NCI-H1694 treated with DMSO at 0.1 percent for 48 hours (cell line): ENCODE measurements around the gene OR2B2.

Source experiments
- DNase-seq: peaks from one replicate; lab custom pipeline; 2025; lab: John Stamatoyannopoulos, UW

OR2B2 gene

DNA sequence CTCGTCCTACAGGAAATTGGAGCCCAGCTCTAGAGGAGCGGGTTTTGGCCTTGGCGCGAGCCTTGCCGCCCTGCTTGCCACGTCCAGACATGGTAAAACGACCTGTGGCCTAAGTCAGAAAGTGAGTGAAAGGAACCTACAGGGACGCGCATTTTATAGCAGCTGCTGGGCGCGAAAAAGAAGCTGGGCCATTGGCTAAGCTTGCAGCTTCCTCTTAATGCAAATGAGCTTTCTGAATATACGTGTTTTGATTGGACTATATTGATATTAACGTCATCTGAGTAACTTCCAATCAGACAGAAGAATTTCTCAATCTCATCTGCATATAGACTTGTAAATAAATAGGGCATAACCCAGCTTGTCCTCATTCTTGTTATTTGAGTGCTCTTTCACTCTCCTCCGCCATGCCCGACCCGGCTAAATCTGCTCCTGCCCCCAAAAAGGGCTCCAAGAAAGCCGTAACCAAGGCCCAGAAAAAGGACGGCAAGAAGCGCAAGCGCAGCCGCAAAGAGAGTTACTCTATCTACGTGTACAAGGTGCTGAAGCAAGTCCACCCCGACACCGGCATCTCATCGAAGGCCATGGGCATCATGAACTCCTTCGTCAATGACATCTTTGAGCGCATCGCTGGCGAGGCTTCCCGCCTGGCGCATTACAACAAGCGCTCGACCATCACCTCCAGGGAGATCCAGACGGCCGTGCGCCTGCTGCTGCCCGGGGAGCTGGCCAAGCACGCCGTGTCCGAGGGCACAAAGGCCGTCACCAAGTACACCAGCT is 18.9 kb downstream of the OR2B2 start:
- peak; percentile 89 for DNase-seq

GRCh38 chr6:27892649-27893058 is 19.5 kb downstream of the OR2B2 start:
- DNase-seq, result no peak

GRCh38 chr6:27891320-27891875 is 20.8 kb downstream of the OR2B2 start:
- DNase-seq, result no peak

DNA sequence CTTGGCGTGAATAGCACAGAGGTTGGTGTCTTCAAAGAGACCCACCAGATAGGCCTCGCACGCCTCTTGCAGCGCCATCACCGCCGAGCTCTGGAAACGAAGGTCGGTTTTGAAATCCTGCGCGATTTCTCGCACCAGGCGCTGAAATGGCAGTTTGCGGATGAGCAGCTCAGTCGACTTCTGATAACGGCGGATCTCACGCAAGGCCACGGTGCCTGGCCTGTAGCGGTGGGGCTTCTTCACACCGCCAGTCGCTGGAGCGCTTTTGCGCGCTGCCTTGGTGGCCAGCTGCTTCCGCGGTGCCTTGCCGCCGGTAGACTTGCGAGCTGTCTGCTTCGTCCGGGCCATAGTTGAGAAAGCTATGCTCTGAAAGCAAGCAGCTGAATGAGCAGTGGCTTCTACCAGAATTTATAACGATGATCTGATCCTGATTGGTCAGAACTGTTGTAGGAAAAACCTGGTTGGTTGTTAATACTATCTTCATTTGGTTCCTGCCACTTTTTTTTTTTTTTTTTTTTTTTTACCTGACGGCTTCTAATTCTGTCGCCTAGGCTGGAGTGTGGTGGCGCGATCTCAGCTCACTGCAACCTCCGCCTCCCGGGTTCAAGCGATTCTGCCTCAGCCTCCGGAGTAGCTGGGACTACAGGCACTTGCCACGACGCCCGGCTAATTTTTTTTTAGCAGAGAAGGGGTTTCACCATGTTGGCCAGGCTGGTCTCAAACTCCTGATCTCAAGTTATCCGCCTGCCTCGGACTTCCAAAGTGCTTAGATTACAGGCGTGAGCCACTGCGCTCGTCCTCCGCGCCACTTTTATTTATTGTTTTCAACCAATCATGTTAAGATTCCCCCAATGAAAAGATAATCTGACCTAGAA is 21.5 kb downstream of the OR2B2 start:
- DNase-seq, result no peak

DNA sequence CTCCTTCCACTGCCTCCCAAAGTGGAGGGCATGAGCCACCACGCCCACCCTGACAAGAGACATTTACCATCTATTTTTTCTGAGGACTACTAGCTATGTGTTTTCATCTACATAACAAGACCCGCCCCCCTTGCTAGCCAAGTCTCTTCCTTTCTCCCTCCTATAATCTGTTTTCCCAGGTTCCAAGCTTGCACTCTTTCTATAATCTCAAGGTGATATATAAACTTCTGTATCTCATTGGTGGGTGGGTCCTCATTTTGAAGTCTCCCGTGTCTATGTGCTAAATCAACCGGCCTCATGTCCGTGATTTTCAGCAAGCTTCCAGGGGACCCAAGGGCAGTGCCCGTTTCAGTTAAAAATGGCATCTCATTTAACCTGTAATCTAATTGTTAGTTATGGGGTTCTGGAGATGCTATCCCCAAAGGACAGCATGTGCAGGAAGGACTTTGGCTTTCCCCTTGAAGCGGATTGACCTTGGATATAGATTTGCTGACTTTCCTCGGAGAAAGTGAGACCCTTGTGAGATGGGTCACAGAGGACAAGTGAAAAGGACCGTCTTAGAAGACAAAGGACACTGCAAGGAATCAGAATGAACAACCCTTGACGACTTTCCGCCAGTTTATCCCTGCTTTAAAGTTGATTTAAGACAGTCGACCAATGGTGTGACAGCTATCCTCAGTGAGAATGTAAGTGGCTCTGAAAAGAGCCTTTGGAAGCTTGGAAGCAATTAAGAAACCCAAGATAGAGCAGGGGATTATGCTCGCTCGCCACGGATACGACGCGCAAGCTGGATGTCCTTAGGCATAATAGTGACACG is 22.4 kb downstream of the OR2B2 start:
- no peak for DNase-seq

DNA sequence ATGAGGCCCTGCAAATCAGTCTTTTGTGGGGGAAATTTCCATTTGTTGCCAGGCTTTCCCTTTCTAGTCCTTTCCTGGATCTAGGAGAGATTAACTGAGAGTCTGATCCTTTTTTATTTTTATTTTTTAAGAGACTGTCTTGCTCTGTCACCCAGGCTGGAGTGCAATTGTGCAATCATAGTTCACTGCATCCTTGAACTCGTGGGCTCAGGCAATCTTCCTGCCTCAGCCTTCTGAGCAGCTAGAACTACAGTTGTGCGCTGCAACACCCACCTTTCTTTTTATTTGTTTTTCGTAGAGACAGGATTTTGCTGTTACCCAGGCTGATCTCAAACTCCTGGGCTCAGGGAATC is 22.9 kb downstream of the OR2B2 start:
- no peak for DNase-seq

DNA sequence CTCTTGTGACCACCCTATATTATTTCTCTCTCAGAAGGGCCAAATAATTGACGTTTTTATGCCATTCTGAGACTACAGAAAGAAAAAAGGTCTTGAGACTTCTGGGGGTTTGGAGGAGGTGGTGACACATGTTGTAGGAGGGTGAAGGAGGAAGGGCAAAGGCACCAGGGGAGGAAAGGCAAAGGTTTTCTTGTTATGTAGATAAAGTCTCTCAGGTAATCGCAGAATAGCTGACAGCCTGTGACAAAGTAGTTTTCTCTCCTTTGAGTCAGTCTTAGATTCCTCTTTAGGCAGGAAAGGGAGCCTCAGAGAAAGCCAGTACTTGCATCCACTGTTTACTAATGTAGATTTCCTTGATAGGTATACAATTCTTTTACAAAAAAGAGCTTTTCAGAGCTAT is 23.6 kb downstream of the OR2B2 start:
- DNase-seq, result no peak

DNA sequence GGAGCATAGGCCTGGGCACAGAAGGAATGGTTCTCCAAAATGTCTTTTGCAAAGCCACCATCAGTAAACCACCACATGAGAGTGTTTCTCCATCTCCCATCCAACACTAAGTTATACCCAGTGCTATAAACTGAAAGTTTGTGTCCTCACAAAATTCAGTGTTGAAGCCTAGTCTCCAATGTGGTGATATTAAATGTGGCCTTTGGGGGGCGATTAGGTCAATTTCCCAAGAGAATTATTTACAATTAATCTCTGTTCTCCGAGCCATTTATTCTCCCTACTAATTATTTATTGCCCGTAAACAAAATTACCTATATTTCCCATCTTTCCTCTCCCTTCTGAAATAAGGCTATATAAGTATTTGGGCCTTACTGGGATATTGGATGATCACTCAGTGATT is 26.1 kb downstream of the OR2B2 start:
- no peak for DNase-seq

DNA sequence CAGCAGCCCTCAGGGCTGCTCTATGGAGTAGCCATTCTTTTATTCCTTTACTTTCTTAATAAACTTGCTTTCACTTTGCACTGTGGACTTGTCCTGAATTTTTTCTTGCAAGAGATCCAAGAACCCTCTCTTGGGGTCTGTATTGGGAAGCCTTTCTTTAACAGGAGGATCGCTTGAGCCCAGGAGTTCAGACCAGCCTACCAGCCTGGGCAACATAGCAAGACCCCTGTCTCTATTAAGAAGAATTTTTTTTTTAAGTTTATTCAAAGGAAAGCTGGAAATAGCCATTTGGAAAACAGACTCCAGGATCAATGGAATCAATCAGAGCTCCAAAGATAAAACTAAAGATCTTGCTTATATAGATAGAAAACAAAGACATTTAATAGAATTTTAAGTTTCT is 29.1 kb downstream of the OR2B2 start:
- no peak for DNase-seq

- no peak for DNase-seq
These were observed 29.6 kb downstream of the OR2B2 start for GRCh38 chr6:27882624-27883023.

GRCh38 chr6:27879837-27880236 is 32.4 kb downstream of the OR2B2 start:
- DNase-seq, result no peak

GRCh38 chr6:27874016-27874415 is 38.2 kb downstream of the OR2B2 start:
- no peak for DNase-seq

DNA sequence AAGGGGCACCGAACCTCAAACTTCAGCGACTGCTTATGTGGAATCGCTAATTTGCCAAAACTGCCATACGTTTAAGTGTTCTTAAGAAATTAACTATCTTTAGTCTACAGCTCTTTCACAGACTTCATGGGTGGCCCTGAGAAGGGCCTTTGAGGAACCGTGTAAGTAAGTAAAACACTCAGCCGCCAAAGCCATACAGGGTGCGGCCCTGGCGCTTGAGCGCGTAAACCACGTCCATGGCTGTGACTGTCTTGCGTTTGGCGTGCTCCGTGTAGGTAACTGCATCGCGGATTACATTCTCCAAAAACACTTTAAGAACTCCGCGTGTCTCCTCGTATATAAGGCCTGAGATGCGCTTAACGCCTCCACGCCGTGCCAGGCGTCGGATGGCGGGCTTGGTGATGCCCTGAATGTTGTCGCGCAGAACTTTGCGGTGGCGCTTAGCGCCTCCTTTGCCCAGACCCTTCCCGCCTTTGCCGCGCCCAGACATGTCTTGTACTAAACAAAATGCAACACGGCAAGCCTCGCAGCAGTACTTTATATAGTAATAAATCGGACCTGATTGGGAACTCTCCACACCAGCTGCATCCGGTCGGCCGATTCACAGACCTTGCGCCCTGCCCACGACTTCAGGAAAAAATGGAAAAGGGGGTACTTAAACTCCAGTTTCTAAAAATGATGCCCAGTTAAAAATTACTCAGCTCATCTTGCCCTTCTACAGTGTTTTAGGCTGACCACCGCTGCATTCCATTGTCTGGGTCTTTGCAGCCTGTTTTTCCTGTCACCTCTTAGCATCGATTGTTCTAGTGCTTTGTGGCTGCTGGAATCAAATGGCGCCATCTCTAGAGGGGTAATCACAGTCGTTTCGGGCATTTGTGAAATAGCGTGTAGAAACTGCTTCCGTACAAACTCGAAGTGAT is 38.9 kb downstream of the OR2B2 start:
- DNase-seq, result no peak

DNA sequence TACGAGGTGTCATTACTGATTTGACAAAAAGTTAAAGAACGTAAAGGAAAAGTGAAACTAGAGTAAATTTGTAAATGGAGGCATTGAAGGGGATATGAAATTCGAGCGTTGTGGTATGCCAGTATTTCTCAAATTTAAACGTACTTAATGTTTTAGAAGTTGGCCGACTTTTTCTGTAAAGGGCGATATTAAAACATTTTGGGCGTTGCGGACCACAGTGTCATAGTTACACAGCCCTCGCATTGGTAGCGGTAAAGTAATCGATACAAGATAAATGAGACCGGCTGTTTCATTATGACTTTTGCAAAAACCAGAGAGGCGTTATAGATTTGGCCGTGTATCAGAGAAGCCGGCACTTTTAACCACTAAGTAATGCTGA is 39.6 kb downstream of the OR2B2 start:
- DNase-seq, result no peak

DNA sequence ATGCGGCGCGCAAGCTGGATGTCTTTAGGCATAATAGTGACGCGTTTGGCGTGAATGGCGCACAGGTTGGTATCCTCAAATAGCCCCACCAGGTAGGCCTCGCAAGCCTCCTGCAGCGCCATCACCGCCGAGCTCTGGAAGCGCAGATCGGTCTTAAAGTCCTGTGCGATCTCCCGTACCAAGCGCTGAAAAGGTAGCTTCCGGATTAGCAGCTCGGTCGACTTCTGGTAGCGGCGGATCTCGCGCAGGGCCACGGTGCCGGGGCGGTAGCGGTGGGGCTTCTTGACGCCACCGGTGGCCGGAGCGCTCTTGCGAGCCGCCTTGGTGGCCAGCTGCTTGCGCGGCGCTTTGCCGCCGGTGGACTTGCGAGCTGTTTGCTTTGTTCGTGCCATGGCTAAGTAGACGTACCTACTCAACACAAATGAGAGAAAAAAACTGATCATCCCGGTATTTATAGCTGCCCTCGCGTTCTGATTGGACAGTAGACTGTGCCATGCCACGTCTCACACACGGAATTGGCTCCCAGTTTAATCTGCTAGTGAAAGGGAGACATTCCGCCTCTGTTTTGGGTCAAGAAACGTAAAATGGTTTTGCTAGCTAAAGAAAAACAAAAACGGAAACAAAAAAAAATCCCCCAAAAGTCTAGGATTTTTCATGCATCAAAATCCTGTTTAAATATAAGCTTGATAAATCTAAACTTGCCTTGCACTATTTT is 40.1 kb downstream of the OR2B2 start:
- peak; percentile 13 for DNase-seq

DNA sequence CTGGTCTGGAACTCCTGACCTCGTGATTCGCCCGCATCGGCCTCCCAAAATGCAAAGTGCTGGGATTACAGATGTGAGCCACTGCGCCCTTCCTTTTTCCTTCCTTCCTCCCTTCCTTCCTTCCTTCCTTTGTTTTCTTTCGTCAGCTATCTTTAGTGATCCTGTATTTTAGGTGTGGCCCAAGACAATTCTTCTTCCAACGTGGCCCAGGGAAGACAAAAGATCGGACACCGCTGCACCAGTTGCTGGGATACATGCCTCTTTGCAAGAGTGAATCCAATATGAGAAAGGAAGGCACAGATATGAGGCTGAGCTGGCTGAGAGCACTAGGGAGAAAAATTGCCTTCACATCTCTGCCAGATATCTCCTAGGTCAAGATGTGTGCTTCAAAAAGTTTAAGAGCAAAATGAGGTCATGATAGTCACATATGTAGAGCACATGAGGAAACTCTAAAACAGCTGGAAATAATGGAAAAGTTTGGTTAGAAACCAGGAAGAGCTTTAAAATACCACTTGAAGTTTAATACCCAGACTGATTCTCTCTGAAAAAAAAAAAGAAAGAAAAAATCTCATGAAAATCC is 41.8 kb downstream of the OR2B2 start:
- DNase-seq, result no peak

GRCh38 chr6:27868311-27868710 is 43.9 kb downstream of the OR2B2 start:
- DNase-seq, result no peak

DNA sequence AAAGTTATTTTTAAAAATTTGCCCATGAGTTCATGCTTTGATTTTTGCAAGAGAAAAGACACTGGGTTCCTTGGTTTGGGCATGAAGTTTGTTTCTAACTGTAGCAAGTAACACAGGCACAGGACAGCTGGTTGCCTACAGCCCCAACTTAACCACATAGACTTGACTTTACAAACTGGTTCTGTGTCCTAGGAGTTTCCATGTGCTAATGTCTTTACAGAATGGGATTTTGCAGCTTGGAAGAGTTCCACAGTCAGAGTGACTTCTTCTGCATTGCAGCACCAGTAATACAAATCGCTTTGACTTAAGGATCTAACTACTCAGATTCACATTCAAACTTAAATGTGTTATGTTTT is 44.3 kb downstream of the OR2B2 start:
- DNase-seq, result no peak

DNA sequence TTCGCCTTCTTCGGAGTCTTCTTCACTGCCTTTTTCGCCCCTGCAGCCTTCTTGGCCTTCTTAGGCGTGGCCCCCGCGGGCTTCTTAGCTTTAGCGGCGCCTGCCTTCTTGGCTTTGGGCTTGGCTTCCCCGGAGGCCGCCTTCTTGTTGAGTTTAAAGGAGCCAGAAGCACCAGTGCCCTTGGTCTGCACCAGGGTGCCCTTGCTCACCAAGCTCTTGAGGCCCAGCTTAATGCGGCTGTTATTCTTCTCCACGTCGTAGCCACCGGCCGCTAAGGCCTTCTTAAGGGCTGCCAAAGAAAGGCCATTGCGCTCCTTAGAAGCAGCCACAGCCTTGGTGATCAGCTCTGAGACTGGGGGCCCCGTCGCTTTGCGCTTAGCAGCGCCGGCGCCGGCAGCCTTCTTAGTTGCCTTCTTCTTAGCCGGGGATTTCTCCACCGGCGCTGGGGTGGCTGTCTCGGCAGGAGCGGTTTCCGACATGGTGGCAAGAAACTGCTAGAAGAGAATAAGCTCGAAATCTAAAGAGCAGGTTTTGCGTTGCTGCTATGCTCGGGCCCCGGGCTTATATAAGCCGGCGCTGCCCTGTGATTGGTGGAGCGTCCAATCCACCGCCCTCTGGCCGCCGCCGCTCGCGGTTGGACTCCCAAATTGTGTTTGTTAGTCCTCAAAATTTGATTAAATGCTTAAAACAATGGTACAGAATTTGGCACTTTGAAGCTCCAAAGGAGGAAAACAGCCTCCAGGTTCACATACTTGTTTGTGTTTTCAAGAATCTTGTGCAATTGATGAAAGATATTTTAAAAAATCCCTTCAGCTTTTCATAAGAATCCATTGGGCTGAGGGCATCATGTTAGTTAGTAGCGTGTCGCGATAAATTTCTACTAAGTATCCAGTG is 44.9 kb downstream of the OR2B2 start:
- no peak for DNase-seq
